HK-2 (cell line): ENCODE data around the gene TIGD1.
"Not testable (repeated sequence)": the region's sequence is repeated elsewhere in the genome, so short reads cannot be mapped to it uniquely, and the experiment has no call there.

Experiments used
- DNase-seq: peaks from one replicate; pipeline ENCODE4 v3.0.0-alpha.2; 2018; ENCODE audit not compliant: unreplicated experiment

TIGD1 gene

GRCh38 chr2:232539298-232540231 lies 10.8 kb downstream of the TIGD1 start, which contains the start of gene CHRNG:
Gene CHRNG (plus strand): TSS chr2:232539692. CDS start chr2:232539748, 56 bp downstream.
- DNase-seq, result no peak

- DNase-seq, result no peak
These were observed 11.7 kb downstream of the TIGD1 start for GRCh38 chr2:232538671-232539070.

DNA sequence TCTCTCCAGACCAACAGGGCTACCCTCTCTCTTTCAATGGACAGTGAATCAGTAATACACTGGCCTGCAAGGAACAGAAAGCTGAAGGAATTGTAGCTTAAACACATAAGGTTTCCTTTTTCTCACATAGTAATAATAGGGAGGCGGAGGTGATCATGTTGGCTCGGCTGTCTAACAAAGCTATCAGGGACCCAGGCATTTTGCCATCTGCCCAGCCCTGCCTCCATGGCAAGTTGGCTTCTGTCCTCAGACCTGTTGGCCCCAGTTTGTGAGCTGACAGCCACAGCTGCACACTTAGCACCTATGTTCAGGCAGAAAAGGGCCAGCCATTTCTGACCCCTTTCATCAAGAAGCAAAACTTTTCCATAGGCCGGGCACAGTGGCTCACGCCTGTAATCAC lies 12.9 kb downstream of the TIGD1 start:
- no peak for DNase-seq

- no peak for DNase-seq
These were observed 13.3 kb downstream of the TIGD1 start for GRCh38 chr2:232537079-232537478.

DNA sequence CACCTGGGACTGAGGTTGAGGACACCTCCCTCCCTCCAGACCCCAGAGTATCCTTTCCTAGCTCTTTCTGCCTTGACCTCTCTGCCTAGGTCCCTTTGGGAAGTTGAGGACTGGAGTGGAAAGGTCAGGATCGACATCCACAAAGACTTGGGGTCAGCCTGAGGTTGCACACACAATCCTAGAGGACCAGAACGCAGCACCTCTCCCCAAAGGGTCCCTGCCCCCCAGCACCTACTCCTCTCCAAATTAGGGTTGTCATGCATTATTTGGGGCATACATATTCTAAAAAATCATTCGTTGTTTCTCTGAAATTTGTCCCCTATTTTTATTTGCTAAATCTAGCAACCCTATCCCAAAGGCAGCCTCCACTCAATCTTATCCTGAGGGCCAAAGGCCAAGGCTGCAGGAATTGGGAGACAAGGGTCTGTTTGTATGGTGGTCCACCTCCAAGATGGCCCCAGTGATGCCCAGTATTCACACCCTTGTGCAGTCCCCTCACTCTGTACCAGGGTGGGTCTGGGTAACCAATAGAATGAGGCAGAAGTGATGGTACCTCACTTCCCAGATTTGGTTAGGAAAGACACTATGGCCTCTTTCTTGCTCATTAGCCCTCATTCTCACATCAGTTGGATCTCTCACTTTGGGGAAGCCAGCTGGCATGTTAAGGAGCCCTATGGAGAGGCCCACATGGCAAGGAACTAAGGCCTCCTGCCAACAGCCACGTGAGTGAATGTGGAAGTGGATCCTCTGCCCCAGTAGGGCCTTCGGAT lies 14.4 kb downstream of the TIGD1 start:
- DNase-seq, result no peak

DNA sequence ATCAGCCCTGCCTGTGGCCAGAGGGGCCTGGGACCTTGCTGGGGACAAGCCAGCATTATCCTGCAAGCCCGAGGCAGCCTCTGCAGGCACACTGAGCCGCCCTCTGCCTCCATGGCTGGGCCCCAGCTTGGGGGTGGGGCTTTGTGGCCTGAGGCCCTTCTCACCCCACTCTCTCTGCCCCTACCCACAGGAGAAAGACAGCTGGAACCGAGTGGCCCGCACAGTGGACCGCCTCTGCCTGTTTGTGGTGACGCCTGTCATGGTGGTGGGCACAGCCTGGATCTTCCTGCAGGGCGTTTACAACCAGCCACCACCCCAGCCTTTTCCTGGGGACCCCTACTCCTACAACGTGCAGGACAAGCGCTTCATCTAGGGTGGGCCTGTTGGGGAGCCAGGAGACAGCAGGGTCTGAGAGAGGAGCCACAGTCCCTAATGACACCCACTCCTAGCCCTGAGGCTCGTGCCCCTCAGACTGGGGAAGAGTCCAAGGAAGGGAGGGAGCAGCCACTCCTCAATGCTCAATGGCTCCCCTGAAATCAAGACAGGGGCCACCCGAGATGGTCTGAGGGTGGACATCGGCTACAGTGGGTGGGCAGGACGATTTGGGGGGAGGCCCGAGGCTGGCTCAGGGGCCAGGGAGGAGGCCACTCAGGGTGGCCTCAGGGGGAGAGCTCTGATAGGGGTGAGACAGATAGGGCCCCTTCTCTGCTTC lies 15.3 kb downstream of the TIGD1 start:
- DNase-seq, result no peak

DNA sequence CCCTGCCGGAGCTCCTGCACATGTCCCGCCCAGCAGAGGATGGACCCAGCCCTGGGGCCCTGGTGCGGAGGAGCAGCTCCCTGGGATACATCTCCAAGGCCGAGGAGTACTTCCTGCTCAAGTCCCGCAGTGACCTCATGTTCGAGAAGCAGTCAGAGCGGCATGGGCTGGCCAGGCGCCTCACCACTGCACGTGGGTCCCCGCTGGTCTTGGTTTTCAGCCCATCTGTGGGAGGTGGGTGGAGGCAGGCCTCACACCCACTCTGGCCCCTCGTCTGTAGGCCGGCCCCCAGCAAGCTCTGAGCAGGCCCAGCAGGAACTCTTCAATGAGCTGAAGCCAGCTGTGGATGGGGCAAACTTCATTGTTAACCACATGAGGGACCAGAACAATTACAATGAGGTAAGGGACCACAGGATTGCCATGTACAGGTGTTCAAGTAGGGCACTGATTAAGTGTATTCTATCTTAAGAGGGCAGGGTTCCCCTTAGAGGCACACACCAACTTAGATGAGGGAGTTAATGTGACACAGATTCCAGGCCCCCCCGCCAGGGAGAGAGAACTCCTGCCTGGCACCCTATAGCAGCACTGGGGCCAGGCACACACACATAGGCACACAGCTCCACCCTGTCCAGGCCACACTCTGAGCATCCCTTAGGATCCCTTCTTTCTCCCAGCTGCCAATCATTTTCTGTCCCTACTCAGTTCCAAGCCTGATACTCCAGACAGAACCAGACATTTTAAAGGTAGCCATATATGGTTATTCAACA lies 16.2 kb downstream of the TIGD1 start:
- DNase-seq, result no peak

DNA sequence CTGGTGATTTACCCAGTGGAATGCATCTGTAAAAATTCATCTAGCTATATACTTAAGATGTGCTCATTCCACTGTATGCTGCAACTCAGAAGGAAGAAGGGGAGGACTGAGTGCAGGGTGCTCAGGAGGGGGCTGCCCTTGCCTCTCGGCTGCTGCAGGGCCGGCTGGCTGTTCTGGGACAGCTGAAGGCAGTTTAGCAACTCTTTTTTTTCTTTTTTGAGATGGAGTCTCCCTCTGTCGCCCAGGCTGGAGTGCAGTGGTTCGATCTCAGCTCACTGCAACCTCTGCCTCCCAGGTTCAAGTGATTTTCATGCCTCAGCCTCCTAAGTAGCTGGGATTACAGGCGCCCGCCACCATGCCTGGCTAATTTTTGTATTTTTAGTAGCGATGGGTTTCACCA lies 17.5 kb downstream of the TIGD1 start:
- not testable (repeated sequence) for DNase-seq

DNA sequence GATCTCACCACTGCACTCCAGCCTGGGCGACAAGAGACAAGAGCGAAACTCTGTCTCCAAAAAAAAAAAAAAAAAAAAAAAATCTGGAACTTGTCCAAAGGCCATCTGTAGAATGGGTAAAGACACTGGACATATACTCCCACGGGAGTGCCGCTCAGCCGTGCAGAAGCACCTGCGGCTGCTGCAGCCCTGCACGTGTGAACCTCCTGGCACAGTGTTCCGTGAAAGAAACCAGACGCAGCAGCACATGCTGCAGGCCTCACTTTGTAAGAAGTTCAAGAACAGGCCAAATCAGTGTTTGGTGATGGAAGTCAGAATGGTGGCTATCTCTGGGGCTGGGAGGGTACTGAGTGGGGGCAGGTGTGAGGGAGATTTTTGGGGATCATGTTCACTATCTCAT lies 17.9 kb downstream of the TIGD1 start:
- DNase-seq, result no peak

GRCh38 chr2:232530626-232531260 lies 19.6 kb downstream of the TIGD1 start:
- no peak for DNase-seq

DNA sequence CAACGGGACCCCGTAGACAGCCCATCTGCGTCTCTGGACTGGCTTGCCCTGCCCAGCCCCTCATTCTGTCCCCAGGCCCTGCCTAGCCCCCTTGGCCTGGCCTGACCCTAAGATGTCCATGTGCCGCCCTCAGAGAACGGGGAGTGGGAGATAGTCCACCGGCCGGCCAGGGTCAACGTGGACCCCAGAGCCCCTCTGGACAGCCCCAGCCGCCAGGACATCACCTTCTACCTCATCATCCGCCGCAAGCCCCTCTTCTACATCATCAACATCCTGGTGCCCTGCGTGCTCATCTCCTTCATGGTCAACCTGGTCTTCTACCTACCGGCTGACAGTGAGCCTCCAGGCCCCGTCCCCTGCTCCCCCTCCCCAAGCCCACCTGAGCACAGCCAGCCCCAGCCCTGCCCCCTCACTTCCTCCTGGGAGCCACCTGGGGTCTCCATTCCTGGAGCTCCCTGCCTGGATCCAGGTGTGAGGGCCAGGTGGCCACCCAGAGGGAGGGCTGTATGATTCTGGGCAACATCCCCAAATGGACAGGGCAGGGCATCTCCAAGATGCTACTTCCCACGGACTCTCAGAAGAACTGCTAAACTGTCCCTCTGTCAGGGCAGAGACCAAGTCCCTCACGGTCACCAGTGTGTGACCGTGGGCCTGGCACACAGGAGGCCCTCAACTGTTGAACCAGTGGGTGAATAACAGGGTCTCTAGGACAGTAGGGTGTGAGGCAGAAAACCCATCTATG lies 20.4 kb downstream of the TIGD1 start:
- DNase-seq, result no peak

DNA sequence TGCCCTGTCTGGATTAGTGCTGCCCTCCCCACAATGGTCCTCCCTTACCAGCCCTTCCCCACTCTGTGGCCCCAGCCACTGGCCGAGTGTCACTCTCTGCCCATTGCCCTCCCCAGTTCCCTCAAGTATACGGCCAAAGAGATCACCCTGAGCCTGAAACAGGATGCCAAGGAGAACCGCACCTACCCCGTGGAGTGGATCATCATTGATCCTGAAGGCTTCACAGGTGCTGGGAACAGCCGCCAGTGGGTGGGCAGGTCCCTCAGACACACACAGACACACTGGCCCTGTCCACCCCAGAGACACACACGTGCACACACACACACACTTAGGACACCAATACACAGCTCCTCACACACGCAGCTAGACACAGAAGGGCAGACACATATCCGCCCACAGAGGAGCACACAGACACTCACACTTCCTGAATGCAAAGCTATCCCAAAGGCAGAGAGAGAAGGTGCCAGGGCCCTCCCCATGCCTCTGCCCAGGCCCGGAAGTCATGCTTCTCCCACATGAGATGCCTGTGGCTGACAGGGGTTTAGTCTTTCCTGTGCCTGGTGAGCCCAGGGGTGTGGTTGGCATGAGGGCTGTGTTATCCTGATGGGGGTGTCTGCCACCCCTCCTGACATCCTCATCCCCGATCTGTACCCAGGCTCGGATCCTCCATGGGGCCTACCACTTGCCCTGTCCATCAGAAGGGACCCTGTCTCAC lies 21.5 kb downstream of the TIGD1 start:
- DNase-seq, result no peak

DNA sequence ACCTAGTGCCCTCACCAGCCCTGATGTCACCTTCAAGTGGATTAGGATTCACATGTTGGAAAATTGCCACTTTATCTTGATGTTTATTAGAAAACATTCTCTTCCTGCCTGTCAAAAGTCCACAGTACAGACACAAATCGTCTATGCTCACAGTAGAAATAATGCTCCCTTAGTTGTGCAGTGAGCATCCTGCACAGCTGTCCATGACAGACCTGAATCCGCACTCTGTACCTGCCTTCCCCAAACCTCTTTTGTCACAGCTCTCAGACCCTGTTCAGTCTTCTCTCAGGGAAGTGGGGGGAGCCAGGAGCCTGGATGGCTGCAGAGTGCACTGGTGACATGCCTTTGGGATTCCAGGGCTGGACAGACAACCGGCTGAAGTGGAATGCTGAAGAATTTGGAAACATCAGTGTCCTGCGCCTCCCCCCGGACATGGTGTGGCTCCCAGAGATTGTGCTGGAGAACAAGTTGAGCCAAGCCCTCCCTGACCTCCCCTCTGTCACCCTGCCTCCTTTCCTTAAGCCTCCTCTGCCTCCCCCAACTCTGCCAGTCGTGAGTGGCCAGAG lies 22.4 kb downstream of the TIGD1 start:
- DNase-seq, result no peak

DNA sequence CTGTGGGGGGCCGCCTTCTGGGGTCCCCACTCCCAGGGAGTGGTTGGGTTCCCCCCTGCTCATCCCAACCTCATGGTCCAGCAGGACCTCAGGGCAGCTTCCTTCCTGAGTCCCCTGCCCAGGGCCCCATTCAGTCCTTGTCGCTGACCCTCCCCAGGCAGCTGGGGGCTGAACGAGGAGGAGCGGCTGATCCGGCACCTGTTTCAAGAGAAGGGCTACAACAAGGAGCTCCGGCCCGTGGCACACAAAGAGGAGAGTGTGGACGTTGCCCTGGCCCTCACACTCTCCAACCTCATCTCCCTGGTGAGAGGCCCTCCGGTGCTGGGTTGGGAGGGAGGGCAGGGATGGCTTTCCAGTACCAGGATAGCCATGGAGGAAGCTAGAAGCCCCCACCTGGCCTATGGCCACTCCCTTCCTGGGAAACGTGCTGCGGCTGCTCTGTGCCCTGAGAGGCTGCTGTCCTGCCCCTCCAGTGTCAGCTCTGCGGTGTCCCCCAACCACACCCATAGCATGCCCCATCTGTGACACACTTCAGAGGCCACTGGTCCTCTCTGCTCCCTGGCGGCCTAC lies 23.9 kb downstream of the TIGD1 start:
- DNase-seq, result no peak

- no peak for DNase-seq
These were observed 24.5 kb downstream of the TIGD1 start, which contains the start of gene CHRND for GRCh38 chr2:232525791-232526371. Gene CHRND (plus strand): TSS chr2:232526160. CDS start chr2:232526216, 56 bp downstream.

DNA sequence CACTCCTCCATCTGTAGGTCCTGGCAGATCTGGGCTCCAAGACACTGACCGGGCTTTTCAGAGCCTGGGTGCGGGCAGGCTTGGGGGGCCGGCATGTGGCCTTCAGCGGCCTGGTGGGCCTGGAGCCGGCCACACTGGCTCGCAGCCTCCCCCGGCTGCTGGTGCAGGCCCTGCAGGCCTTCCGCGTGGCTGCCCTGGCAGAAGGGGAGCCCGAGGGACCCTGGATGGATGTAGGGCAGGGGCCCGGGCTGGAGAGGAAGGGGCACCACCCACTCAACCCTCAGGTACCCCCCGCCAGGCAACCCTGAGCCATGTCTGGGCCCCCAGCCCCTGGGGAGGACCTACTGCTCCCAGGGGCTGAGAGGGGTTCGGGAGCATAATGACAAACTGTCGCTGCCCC lies 25.2 kb downstream of the TIGD1 start:
- no peak for DNase-seq

DNA sequence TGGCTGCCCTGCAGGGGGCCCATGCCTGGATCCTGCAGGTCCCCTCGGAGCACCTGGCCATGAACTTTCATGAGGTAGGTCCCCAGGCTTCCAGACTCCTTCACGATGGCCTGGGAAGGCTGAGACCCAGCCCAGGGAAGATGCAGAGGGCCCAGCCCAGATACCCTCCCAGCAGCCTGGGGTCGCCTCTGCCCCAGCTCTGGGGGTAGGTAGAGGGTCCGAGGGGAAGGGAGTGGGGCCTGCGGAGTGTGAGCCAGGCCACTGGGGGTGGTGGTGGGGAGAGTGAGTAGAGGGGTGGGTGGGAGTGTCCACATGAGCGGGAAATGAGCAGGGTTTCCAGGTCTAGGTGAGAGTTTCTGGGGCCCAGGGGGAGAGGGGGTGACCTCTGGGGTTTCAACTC lies 25.6 kb downstream of the TIGD1 start:
- no peak for DNase-seq
